ENCODE measurements around the gene NEK4. TPM values are rescaled to one million over a fixed set of nuclear protein-coding genes. Genes with fewer than 3 reads are reported as not detected.

NEK4 gene
- total and polyA plus RNA-seq, 2 of the 13 experiments (the other 11 are each of a cell fraction or from before 2014, with no cell fraction given), result 16.5 to 38.0 TPM

DNA sequence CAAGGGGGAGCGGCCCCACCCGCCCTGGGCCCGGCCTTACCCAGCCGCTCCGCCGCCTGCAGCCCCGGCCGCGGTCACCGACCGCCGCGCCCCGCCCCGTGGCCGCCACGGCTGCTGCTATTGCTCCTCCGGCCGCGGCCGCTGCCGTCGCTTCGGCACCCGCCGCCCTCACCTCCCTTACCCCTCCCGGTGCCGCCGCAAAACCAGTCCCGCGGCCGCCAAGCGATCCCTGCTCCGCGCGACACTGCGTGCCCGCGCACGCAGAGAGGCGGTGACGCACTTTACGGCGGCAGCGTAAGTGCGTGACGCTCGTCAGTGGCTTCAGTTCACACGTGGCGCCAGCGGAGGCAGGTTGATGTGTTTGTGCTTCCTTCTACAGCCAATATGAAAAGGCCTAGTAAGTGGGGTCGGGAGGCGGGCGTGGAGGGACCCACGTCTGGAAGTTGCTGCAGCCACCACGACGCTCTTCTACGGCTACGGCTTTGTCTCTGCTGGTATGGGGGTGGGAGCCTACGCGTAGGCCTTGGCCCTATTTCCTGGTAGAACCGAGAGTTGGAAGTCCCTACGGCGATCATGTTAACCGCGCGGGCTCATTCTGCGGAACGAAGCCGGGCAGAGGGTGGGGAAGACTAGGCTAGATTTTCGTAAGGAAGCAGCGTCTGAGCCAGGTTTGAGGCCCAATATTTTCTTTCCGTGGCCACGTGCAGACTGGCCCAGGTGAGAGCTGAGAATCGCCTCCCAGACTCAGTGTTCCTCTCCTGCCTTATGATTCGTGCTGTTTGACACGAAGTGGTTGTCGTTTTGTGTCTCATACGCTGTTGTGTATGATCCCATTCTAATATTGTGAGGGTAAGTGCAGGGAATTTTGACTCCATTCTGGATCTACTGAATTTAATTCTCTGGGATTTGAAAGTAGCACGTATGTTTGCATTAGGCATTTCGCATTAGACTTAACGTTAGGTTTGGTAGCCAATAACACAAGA, 84.7 kb downstream of the NEK4 start, which contains the start of the genes GNL3 and PBRM1 (continued):
- TF ChIP-seq, protein P1, sequence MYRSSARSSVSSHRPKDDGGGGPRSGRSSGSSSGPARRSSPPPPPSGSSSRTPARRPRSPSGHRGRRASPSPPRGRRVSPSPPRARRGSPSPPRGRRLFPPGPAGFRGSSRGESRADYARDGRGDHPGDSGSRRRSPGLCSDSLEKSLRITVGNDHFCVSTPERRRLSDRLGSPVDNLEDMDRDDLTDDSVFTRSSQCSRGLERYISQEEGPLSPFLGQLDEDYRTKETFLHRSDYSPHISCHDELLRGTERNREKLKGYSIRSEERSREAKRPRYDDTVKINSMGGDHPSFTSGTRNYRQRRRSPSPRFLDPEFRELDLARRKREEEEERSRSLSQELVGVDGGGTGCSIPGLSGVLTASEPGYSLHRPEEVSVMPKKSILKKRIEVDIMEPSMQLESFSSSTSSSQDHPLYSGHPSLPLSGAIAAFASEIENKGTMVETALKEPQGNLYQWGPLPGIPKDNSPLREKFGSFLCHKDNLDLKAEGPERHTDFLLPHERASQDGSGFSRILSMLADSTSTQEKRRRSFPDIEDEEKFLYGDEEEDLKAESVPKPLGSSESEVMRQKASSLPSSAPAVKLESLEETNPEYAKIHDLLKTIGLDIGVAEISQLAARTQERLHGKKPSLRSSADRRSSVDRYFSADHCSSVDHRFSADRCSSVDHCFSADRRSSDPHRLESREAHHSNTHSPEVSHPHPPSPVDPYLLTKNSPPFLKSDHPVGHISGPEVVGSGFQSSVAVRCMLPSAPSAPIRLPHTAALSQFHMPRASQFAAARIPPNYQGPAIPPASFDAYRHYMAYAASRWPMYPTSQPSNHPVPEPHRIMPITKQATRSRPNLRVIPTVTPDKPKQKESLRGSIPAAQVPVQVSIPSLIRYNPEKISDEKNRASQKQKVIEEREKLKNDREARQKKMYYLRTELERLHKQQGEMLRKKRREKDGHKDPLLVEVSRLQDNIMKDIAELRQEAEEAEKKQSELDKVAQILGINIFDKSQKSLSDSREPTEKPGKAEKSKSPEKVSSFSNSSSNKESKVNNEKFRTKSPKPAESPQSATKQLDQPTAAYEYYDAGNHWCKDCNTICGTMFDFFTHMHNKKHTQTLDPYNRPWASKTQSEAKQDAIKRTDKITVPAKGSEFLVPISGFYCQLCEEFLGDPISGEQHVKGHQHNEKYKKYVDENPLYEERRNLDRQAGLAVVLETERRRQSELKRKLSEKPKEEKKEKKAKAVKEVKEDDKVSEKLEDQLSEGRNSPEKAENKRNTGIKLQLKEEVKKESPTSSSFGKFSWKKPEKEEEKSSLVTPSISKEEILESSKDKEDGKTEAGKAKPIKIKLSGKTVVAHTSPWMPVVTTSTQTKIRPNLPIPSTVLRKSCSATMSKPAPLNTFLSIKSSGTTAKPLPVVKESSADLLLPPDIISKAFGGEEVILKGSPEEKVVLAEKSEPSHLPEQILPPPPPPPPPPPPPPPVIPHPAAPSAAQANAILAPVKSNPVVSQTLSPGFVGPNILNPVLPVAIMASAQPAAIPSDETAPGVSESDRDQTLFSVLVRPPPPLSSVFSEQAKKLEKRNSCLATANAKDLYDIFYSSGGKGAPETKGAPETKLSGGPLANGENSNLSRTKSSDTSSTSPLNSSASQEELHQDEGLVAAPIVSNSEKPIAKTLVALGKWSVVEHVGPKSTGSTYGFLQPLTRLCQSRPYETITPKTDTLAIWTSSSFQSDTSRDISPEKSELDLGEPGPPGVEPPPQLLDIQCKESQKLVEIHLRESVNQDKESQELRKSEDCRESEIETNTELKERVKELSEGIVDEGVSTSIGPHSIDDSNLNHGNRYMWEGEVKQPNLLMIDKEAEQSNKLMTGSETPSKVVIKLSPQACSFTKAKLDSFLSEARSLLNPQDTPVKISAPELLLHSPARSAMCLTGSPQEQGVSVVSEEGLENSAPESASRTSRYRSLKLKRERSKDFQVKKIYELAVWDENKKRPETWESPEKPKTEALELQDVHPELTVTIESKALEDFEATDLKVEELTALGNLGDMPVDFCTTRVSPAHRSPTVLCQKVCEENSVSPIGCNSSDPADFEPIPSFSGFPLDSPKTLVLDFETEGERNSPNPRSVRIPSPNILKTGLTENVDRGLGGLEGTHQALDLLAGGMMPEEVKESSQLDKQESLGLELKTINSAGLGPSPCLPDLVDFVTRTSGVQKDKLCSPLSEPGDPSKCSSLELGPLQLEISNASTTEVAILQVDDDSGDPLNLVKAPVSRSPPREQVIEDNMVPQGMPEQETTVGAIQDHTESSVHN (CRISPR knock-in tag; IDR thresholded peaks at IDR 0.05), result 0 out of 2 replicates have a peak, but pooled peaks have one; percentile 54
- TF ChIP-seq, protein P2, sequence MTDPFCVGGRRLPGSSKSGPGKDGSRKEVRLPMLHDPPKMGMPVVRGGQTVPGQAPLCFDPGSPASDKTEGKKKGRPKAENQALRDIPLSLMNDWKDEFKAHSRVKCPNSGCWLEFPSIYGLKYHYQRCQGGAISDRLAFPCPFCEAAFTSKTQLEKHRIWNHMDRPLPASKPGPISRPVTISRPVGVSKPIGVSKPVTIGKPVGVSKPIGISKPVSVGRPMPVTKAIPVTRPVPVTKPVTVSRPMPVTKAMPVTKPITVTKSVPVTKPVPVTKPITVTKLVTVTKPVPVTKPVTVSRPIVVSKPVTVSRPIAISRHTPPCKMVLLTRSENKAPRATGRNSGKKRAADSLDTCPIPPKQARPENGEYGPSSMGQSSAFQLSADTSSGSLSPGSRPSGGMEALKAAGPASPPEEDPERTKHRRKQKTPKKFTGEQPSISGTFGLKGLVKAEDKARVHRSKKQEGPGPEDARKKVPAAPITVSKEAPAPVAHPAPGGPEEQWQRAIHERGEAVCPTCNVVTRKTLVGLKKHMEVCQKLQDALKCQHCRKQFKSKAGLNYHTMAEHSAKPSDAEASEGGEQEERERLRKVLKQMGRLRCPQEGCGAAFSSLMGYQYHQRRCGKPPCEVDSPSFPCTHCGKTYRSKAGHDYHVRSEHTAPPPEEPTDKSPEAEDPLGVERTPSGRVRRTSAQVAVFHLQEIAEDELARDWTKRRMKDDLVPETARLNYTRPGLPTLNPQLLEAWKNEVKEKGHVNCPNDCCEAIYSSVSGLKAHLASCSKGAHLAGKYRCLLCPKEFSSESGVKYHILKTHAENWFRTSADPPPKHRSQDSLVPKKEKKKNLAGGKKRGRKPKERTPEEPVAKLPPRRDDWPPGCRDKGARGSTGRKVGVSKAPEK (CRISPR knock-in tag; IDR thresholded peaks at IDR 0.05; ENCODE audit: borderline replicate concordance), result no peak
- TF ChIP-seq ZNF572 (CRISPR knock-in tag; IDR thresholded peaks at IDR 0.05) (peak; percentile 74; the same call in 1 of the 2 replicates), MIXL1 (CRISPR knock-in tag; IDR thresholded peaks at IDR 0.05) (peak; percentile 76), HNF4A (CRISPR knock-in tag; IDR thresholded peaks at IDR 0.05) (no peak), ZNF296 (CRISPR knock-in tag; conservative IDR thresholded peaks at IDR 0.05) (no peak; the same call in 1 of the 2 replicates), ARHGAP35 (CRISPR knock-in tag; IDR thresholded peaks at IDR 0.05; ENCODE audit: borderline replicate concordance) (peak; percentile 80; the same call in 1 of the 2 replicates), ZFAT (CRISPR knock-in tag; conservative IDR thresholded peaks at IDR 0.05) (no peak), HMG20A (CRISPR knock-in tag; IDR thresholded peaks at IDR 0.05; ENCODE audit: borderline replicate concordance) (peak; percentile 26; the same call in 1 of the 2 replicates), ATF7 (IDR thresholded peaks at IDR 0.05) (no peak), ATF7 (CRISPR knock-in tag; IDR thresholded peaks at IDR 0.05) (peak; percentile 79)
- TF ChIP-seq, protein P3, sequence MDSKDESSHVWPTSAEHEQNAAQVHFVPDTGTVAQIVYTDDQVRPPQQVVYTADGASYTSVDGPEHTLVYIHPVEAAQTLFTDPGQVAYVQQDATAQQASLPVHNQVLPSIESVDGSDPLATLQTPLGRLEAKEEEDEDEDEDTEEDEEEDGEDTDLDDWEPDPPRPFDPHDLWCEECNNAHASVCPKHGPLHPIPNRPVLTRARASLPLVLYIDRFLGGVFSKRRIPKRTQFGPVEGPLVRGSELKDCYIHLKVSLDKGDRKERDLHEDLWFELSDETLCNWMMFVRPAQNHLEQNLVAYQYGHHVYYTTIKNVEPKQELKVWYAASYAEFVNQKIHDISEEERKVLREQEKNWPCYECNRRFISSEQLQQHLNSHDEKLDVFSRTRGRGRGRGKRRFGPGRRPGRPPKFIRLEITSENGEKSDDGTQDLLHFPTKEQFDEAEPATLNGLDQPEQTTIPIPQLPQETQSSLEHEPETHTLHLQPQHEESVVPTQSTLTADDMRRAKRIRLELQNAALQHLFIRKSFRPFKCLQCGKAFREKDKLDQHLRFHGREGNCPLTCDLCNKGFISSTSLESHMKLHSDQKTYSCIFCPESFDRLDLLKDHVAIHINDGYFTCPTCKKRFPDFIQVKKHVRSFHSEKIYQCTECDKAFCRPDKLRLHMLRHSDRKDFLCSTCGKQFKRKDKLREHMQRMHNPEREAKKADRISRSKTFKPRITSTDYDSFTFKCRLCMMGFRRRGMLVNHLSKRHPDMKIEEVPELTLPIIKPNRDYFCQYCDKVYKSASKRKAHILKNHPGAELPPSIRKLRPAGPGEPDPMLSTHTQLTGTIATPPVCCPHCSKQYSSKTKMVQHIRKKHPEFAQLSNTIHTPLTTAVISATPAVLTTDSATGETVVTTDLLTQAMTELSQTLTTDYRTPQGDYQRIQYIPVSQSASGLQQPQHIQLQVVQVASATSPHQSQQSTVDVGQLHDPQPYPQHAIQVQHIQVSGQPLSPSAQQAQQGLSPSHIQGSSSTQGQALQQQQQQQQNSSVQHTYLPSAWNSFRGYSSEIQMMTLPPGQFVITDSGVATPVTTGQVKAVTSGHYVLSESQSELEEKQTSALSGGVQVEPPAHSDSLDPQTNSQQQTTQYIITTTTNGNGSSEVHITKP (CRISPR knock-in tag; IDR thresholded peaks at IDR 0.05; ENCODE audit: low read depth), result no peak

Data from HepG2 (cell line).